CD4-positive, alpha-beta T cell treated with Interleukin-6 for 4 hours (primary cell): Measurements from ENCODE around the gene WDR73.
"Not testable (repeated sequence)": the region's sequence is repeated elsewhere in the genome, so short reads cannot be mapped to it uniquely, and the experiment has no call there.

ENCODE experiments used
- DNase-seq: peaks from one replicate; pipeline ENCODE4 v3.0.0-alpha.2; 2020; ENCODE audit warnings: mixed read lengths

Gene WDR73

GRCh38 chr15:84653910-84654688 is at the start of gene WDR73:
WDR73 (minus strand) TSS chr15:84654283; CDS start chr15:84654274, 9 bp downstream.
- DNase-seq, result peak; percentile 97

DNA sequence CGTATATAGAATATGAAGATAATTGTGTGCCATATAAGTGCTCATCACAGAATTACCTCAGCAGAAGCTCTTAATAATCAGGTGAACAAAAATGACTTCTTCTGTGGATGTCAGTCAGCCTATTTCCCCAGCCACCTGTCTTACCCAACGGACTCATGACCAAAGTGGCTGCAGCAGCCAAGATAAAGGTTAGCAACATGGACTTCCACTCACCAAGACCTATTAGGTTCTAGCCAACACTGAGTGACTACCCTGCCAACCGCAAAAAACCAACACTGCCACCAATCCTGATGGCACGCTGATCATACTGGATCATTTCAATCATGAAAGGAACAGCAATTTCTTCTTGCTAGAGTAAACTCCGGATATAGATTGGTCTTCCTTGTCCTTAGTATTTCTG is 49.7 kb upstream of the WDR73 start:
- DNase-seq, result no peak

DNA sequence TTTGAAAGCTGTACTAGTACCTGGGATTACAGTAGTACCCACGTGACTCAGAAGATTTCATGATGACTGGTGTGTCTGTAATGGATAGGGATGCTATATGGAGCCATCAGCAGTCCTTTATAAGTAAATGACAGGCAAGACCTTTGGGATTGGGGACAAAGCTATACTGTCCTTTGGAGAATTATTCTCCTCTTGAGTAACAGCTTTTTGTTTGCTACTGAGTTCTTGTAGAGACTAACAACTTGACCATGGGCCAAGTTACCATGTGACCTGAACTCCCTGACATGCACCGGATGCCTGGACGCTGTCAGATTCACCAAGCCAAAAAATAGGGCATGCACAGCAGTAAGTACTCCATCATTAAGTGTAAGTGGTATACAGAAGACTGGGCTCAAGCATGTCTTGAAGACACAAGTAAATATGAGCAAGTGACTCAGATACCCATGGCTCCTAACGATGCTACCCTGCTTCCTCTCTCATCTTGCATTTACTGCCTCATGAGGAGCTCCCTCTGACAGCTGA is 48.9 kb upstream of the WDR73 start:
- no peak for DNase-seq

DNA sequence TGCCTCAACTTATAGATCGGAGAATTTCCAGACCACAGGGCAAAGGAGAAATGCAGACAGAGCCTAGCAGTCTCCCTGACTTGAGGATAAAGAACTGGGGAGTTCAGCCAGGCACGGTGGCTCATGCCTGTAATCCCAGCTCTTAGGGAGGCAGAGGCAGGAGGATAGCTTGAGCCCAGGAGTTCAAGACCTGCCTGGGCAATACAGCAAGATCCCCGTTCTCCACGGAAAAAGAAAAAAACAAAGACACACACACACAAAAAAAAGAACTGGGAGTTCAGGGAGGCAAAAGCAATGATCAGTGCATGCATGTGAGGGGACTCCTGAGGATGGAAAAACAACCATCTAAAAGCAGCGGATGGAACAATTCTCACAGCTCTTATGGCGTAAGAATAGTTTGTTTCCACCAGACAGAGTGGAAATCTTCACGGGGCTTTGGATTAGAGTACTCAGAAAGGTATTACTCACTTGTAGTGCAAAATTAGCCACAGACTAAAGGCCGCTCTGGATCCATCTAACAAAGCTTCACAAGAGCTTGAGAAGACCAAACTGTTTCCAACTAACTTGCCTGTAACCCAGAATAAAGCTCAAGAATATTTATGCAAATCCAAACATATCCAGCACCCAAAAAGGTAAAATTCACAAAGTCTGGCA is 45.6 kb upstream of the WDR73 start:
- DNase-seq, result no peak

- DNase-seq, result no peak
These were observed 43.3 kb upstream of the WDR73 start for GRCh38 chr15:84697236-84697990.

DNA sequence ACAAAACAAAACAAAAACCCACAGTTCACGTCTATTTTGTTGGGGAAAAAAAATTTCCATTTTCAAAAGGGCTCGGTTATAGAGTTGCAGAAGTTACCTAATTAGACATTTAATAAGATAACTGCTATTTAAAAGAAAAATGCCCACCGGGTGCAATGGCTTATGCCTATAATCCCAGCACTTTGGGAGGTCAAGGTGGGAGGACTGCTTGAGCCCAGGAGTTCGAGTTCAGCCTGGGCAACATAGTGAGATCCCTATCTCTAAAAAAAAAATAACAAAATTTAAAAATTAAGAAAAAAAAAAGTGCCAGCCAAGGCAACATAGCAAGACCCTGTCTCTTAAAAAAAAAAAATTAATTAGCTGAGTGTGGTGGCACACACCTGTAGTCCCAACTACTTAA is 42.7 kb upstream of the WDR73 start:
- DNase-seq, result no peak

DNA sequence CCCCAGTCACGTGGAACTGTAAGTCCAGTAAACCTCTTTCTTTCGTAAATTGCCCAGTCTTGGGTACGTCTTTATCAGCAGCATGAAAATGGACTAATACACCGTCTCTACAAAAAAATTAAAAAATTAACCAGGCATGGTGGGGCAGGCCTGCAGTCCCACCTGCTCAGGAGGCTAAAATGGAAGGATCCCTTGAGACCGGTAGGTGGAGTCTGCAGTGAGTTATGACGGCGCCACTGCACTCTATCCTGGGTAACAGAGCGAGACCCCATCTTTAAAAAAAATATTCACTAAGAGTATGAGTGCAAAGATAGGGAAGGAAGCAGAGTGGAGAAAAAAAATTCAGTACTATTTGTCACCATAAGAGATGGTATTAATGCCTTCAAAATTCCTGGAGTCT is 36.3 kb upstream of the WDR73 start:
- DNase-seq, result no peak

DNA sequence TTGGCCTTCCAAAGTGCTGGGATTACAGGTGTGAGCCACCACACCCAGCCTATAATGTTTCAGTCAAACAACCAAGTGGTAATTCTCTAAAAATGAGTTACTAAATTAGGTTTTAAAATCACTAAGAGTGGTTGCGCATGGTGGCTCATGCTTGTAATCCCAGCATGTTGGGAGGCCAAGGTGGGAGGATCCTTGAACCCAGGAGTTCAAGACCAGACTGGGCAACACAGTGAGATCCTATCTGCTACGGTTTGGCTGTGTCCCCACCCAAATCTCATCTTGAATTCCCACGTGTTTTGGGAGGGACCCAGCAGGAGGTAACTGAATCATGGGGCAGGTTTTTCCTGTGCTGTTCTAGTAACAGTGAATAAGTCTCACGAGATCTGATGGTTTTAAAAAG is 35.8 kb upstream of the WDR73 start:
- no peak for DNase-seq

DNA sequence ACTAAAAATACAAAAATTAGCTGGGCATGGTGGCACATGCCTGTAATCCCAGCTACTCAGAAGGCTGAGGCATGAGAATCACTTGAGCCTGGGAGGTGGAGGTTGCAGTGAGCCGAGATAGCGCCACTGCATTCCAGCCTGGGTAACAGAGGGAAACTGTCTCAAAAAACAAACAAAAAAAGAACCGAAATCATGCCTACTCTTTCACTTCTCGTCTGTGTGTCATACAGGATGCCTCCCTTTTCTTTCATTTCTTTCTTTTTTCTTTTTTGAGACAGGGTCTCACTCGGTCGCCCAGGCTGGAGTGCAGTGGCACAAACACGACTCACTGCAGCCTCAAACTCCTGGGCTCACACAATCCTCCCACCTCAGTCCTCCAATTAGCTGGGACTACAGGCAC is 32.4 kb upstream of the WDR73 start:
- DNase-seq, result not testable (repeated sequence)

DNA sequence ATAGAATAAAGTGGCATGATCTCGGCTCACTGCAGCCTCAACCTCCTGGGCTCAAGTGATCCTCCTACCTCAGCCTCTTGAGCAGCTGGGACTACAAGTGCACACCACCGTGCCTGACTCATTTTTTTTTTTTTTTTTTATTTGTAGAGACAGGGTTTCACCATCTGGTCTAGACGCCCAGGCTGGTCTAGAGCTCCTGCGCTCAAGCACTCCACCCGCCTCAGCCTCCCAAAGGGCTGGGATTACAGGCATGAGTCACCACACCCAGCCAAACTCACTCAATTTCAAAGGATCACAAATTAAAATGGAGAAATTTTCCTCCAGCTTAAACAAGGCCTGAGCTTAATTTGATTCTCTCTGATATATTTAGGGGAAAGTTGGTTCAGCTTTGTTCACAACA is 31.2 kb upstream of the WDR73 start:
- DNase-seq, result peak; percentile 4

GRCh38 chr15:84684092-84684491 is 30.0 kb upstream of the WDR73 start:
- no peak for DNase-seq

GRCh38 chr15:84681831-84682230 is 27.7 kb upstream of the WDR73 start:
- DNase-seq, result peak; percentile 62

- DNase-seq, result no peak
These were observed 17.1 kb upstream of the WDR73 start for GRCh38 chr15:84671211-84671610.

DNA sequence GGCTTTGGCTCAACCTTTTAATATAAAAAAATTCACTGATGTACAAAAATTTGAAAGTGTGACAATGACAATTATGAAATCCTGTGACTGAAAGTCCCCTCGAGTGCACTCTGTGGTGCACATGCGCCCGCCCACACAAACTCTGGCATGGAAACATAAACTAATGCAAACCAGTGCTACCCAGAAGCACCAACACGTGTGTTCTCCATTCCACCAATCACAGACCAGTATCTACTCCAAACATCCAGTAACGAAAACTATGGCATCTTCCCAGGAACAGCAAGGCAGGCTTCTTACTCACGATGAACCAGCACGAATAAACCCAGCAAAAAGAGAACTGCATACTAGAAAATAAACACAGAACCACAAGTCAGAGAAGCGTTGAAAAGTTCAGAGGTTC is 15.6 kb upstream of the WDR73 start:
- DNase-seq, result no peak

- DNase-seq, result no peak
These were observed 14.3 kb upstream of the WDR73 start for GRCh38 chr15:84668221-84668982.

- no peak for DNase-seq
These were observed 12.3 kb upstream of the WDR73 start for GRCh38 chr15:84666373-84666772.

DNA sequence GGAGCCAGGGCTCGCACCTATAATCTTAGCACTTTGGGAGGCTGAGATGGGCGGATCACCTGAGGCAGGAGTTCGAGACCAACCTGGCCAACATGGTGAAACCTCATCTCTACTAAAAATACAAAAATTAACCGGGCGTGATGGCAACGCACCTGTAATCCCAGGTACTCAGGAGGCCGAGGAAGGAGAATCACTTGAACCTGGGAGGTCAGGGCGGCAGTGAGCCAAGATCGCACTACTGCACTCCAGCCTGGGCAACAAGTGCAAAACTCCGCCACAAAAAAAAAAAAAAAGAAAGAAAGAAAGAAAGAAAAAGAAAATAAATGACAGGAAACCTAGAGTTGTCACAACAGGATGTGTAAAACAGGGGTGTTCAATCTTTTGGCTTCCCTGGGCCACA is 6.9 kb upstream of the WDR73 start:
- DNase-seq, result no peak

- no peak for DNase-seq
These were observed 6.1 kb upstream of the WDR73 start for GRCh38 chr15:84659904-84660781.

DNA sequence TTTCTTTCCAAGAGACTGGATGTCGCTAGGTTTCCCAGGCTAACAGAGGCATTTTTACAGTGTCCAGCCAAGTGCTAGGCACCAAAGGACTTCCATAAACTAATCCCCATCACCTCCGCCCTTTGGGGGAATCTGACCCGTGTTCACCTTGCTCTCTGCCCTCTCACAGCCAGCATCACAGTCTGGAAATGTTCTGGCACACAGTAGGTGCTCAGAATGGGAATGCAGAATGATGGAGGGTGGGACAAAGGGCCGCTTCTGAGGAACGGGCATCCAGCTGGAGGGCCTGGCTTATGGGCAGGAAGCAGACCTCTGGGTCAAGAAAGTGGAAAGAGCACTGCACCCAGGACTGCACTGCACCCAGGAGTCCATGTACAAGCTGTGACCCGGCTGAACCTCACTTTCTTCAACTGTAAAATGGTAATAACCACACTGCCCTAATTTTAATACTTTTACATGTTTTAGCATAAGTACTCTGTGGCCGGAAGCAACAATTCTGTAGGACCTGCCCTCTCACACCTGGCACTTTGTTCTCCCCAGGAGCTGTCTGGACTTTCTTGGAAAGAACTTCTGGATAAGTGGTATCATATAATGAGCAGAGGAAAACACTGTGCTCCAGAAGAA is 4.8 kb upstream of the WDR73 start:
- DNase-seq, result no peak

DNA sequence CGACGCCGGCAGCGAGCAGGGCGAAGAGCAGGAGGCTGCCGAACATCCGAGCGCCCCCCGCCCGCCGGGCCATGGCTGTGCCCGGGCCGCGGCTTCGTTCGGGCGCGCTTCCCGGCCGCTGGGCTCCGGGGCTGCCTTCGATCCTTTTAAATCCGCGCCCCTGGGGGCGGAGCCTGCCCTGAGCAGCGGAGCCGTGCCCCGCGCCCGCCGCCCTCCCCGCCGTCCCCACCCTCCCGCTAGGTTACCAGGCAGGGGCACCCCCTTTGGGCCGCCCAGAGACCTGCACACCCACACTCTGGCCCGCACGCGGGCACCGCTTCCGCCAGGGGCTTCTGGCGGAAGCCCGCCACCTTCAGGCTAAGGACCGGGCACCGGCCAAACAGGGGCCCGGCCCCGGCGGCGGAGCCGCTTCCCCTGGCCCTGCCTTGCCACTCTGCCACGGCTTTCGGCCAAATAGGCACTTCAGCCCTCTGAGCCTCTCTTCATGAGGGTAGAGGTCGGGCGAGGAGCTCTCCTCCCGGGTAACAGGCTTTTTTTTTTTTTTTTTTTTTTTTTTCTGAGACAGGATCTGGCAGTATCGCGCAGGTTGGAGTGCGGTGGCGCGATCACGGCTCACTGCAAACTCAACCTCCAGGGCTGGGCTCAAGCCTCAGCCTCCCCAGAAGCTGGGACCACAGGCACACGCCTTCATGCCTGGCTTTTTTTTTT is 4.2 kb upstream of the WDR73 start, which contains the start of gene NMB:
Gene NMB (minus strand): TSS at position 120 of the 708 bp plus-strand sequence. CDS start 47 bp downstream, at position 73.
- DNase-seq, result peak; percentile 91

GRCh38 chr15:84657748-84658079 is 3.6 kb upstream of the WDR73 start:
- DNase-seq, result no peak
